ENCODE results near the gene TRNT1.

TRNT1 gene

DNA sequence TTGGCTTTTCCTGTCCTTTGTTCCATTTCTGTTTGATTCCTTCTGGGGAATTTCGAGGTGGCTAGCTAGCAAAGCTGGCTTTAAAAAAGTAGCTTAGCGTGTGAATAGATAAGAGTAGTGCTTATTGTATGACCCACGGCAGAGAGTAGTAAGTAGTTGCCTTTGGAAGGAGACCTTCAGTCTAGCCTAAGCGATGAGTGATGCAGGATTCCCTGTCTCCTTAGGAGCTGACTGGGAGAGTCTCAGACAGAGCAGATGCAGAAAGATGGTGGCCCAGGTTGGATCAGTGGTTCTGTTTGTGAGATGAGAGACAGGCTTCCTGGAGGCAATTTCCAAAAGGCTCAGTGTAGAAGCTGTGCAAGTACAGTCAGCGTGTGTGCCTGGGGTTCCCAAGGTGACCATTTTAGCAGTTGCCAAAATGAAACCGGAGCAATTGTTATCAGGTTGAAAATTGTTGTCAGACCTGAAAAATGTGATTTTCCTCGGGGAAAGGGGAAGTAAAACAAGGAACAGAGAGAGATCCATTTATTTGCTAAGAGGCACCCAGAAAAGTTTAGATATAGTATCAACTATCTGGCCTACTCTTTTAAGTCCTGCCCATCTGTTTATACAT, 15.9 kb upstream of the TRNT1 start:
- no peak for DNase-seq (ENCODE audit: low spot score)

DNA sequence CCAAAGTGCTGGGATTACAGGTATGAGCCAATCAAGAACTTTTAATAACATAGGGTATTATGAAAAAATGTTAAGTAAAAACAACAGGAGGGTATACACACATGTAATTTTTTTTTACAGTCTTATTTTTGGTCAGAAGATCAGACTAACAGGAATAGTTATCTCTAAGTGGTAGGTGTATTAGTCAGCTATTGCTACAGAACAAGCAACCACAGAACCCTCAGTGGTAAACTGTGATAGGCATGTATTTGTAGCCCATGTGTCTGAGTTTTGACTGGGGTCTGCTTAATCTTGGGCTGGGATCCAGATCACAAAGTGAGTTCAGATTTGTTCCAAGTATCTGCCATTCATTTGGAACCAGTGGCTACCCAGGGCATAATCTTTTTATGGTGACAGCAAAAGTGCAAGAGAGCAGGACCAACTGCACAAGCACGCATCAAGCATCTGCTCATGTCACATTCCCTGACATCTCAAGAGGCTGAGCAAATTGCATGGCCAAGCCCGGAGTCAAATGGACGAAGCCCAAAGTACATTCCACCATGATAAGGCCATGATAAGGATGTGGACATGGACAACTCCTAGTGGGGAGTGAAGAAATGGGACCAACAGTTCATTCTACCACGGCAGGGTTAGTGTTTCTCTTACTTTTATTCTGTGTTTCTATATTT, 13.6 kb upstream of the TRNT1 start:
- no peak for DNase-seq (ENCODE audit: low spot score)

DNA sequence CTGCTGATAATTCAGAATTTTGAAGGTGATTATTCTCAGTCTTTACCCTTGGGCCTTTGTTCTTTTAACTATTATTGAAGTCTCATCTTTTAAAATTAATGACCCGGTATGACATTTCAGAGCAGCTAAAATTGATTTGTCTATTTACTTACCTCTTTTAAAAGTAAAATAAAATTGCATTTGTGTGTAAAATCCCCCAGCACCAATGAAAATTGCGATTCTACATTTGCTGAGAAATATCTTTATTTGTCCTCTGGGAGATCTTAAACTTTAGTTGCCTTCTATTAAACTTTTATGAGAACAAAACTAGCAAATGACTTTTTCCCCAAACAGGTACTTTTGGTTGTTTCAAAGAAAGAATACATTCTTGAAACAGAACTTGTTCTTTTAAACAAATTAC, 9.1 kb upstream of the TRNT1 start:
- no peak for DNase-seq (ENCODE audit: low spot score)

GRCh38 chr3:3119393-3119851, 7.3 kb upstream of the TRNT1 start:
- DNase-seq (ENCODE audit: low spot score) = no peak

GRCh38 chr3:3125977-3126376, 763 bp upstream of the TRNT1 start:
- no peak for DNase-seq (ENCODE audit: low spot score)

- DNase-seq (ENCODE audit: low spot score) = no peak
Measured at GRCh38 chr3:3127432-3128010, 781 bp downstream of the TRNT1 start.

DNA sequence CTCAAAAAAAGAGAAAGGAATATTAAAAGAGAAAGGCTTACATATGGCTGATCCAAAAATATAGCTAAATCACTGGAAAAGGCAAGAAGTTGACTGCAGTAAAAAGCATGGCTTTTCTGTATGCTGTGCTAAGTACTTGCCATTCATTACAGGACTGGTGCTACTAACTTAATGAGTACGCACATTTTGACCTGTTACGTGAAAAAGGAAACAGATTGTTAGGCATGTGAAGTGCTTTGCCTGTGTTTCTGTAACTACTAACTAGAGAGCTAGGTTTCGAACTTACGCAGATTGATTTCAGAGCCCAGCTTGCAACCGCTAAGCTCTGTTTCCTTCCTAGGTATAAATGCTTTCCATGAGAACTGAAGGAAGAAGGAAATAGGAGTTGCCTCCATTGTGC, 2.8 kb downstream of the TRNT1 start:
- DNase-seq (ENCODE audit: low spot score) = no peak

DNA sequence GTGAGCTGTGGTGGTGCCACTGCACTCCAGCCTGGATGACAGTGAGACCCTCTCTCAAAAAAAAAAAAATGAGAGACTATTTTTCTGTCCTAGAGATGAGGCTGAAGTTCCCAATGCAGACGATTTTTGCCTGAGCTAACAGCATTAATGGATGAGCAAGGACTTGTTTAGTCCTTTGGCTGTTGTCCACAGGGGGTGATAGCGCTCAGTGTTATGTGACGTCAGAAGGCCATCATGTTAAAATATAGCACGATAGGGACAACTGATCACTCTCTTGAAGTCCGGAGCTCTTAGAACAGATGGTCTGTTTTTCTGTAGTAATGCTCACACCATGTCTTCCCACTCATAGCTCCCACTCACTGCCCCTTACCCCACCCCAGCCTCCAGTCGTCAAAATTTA, 6.8 kb downstream of the TRNT1 start:
- DNase-seq (ENCODE audit: low spot score) = no peak

DNA sequence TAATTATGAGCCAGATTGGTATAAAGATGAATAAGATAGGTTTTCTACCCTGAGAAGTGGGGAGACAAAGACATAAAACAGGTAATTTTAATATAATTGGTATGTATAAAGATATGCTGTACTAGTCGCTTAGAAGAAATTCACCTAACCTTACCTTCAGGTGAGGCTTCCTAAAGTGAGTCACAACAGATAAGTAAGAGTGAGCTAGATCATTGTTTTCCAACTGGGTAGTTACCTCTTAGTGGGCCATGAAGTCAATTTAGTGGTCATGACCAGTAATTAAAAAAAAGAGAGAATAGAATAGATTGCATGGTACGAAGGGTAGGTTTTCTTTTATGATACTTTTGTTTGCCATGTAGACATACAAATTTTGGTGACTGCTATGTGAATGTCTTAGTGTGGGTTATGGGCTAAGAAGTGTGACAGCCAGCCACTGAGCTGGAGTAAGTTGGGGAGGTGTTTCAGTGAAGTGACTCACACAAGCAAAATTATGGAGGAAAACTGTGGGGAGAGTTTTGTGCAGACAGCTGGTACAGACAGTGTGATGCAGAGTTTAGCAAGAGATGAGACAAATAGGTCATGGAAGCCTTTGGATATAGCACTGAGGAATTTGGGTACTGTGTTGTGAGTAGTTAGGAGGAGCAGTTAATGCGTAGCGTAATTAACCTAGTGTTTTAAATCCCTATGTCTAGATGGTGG, 8.2 kb downstream of the TRNT1 start:
- no peak for DNase-seq (ENCODE audit: low spot score)

DNA sequence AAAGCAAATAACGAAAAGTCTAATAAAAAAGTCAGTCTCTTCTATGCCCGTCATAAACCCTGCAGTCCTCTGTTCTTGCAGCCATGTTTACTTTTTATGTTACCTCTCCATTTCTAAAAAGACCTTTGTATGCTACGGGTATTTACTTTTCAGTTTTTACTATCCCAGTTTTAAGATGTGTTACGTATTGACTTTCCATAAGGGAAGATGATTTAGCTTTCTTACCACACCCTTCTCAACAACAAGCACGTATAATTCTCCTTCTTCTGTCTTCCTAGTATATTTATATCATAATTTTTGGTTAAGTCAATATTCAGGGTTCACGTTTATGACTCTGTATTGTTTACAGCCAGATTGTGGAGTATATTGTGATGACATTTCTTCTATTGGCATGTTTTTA, 10.8 kb downstream of the TRNT1 start:
- no peak for DNase-seq (ENCODE audit: low spot score)

GRCh38 chr3:3141939-3142338, 15.2 kb downstream of the TRNT1 start:
- no peak for DNase-seq (ENCODE audit: low spot score)

DNA sequence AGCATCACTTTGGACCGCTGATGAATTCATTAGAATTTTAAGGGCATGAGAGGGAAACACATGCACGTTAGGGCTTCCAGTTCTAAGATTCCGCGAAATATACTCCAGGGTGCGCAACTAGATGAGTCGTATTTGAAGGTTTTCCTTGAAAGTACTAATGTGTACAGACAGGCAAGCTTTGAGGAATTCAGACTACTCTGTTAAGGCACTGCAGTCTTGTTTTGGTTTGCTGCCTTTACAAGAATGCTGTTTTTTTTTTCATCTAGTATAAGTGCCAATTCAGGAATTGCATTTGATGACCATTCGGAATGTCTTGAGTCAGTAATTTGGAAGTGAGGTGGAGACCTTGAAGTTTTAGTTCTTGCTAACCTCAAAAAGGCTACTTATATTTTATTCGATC, 19.1 kb downstream of the TRNT1 start:
- DNase-seq (ENCODE audit: low spot score) = no peak

GRCh38 chr3:3149560-3149959, 22.8 kb downstream of the TRNT1 start:
- DNase-seq (ENCODE audit: low spot score) = no peak

- DNase-seq (ENCODE audit: low spot score) = no peak
Measured at GRCh38 chr3:3151513-3151912, 24.8 kb downstream of the TRNT1 start.

GRCh38 chr3:3154879-3155610, 28.3 kb downstream of the TRNT1 start:
- DNase-seq (ENCODE audit: low spot score) = no peak

DNA sequence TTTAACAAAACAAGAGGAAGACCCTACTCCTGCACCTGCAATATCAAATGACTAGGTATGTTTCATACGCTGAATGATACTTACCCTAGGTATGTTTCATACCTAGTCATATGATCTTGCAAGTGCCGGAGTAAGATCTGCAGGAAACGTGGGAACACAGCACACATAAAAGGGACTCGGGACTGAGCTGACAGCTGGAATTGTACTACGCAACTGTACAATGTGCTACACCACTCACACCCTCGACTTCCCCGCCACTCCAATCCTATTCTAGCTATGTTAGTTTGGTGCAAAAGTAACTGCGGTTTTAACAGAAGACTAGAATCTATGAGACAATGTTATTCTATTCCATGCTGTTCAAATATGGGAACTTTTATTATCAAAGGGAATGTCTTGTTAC, 30.7 kb downstream of the TRNT1 start:
- DNase-seq (ENCODE audit: low spot score) = no peak

DNA sequence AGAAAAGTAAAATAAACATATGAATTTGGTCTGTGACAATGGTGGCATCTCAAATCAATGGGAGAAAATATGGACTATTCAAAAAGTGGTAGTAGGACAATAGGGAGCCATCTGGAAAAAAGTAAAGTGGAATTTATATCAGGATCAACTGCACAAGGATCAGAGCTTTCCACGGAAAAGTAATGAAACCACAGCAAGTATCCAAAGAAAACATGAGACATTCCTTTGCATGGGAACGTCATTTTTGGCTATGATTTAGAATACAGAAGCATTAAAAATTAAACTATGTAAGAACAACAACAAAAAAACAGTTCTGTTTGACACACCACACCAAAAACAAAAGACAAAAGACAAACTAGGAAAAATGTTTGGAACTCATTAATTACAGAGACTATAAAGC, 34.1 kb downstream of the TRNT1 start:
- DNase-seq (ENCODE audit: low spot score) = no peak

DNA sequence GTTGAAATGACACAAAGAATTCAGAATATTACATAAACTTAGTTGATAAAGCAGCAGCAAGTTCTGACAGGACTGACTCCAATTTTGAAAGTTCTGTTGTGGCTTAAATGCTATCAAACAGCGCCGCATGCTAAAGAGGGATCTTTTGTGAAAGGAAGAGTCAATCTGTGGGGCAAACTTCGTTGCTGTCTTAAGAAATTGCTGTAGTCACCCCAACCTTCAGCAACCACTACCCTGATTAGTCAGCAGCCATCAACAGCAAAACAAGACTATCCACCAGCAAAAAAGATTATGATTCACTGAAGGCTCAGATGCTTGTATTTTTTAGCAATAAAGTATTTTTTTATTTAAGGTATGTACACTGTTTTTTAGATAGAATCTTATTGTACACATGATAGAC, 38.5 kb downstream of the TRNT1 start:
- no peak for DNase-seq (ENCODE audit: low spot score)

GRCh38 chr3:3165650-3166049, 38.9 kb downstream of the TRNT1 start:
- no peak for DNase-seq (ENCODE audit: low spot score)

DNA sequence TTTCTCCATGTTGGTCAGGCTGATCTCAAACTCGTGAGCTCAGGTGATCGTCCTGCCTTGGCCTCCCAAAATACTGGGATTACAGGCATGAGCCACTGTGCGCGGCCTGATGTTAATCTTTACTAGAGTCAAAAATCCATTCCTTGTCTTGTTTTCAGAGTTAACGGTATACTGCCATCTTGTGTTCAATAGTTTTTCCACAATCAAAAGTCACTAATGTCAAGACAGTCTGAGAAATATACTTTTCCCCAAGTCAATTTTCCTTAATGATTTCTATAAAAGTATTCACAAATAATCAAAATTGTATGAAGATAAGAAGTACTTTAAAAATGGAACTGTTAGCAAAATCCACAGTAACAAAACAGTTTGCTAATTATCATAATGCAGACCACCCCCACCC, 44.3 kb downstream of the TRNT1 start:
- no peak for DNase-seq (ENCODE audit: low spot score)

DNA sequence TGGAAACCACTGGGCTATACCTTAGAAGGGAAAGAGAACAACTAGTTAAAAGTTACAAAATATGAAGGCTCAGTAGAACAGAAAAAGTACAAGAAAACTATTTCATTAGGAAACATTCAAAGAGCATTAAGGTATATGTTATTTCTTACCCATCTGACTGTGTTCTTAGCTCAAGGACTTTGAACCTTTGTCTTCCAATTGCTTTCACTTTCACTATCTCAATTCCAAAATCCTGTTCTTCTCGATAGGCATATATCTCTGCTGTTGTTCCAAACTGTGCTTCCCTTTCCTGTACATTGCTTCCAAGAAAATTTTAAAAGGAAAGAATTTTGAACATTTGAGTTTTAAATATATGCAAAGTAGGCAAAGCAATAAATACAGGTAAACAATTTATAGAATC, 45.9 kb downstream of the TRNT1 start:
- no peak for DNase-seq (ENCODE audit: low spot score)

DNA sequence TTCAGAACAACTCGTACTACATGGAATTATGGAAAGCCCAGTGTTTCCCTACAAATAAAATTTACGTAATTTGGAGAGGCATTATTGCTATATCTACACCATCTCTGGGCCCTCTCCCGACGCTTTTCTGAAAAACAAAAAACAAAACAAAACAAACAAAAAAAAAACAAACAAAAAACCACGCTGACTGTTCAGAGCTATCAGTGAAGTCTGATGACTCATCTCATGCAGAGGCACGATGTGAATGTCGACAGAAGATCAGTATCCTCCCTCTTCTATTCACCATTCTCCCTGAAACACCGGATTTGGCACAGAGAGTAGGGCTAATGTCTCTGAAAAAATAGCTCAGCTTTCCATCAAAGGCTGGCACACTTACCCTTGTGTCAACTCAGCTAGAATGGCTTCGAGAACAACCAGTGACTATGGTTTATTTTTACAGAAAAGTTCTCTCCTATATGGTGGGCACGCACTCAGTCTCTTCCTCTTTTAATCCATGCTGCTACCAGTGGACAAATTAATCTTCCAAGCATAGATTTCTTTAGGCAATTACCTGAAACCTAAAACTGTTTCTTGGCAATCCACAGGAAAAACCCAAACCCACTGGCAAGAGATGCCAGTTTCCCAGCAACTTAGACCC, 51.2 kb downstream of the TRNT1 start:
- no peak for DNase-seq (ENCODE audit: low spot score)
